ENCODE results near the gene BIRC7. TPM values are rescaled to one million over a fixed set of nuclear protein-coding genes. Genes with fewer than 3 reads are reported as not detected.
"Not testable (repeated sequence)": the region's sequence is repeated elsewhere in the genome, so short reads cannot be mapped to it uniquely, and the experiment has no call there.

BIRC7 gene
- total RNA-seq, 1 donor from 2014 or later, result not detected

GRCh38 chr20:63206878-63207277 lies 28.8 kb upstream of the BIRC7 start:
- no peak for DNase-seq (ENCODE audit: low spot score)
- ATAC-seq, result no peak

GRCh38 chr20:63208346-63208909 lies 27.3 kb upstream of the BIRC7 start:
- no peak for ATAC-seq
- DNase-seq (ENCODE audit: low spot score), result no peak

DNA sequence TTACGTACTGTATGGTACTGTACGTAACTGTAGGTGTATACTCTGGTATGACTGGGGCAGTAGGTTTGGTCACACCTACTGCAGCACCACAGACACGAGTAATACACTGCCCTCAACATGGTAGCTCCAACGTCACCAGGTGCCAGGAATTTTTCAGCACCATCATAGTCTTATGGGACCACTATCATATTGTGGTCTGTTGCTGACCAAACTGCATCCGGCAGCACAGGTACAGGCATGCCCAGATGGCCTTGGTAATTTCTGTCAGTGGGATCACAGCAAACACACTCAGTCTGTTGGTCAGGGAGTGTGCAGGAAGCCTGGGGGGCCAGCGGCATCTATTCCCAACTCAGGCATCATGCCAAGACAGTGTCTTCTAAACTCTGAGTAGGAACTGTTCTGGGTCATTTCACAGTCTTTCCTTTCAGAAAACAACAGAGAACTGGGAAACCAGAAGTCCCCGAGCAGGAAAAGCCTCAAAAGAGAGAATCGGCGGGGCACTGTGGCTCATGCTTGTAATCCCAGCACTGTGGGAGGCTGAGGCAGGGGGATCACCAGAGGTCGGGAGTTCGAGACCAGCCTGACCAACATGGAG lies 25.6 kb upstream of the BIRC7 start:
- no peak for DNase-seq (ENCODE audit: low spot score)
- ATAC-seq, result no peak

GRCh38 chr20:63212393-63212730 lies 23.3 kb upstream of the BIRC7 start:
- ATAC-seq (no peak), DNase-seq (ENCODE audit: low spot score) (no peak)

- ATAC-seq, result no peak
- DNase-seq (ENCODE audit: low spot score), result no peak
Measured at GRCh38 chr20:63212792-63213191, 22.9 kb upstream of the BIRC7 start.

DNA sequence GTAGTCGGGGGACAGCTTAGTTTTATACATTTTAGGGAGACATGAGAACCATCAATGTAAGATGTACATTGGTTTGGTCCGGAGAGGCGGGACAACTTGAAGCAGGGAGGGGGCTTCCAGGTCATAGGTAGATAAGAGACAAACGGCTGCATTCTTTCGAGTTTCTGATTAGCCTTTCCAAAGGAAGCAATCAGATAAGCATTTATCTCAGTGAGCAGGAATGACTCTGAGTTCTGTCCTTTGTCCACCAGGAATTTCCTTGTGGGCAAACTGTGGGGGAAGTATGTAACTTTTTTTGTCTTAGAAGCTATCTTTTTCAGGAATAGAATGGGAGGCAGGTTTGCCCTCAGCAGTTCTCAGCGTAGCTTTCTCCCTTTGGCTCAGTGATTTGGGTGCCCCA lies 21.2 kb upstream of the BIRC7 start:
- DNase-seq (ENCODE audit: low spot score), result no peak
- no peak for ATAC-seq

GRCh38 chr20:63215101-63216040 lies 20.3 kb upstream of the BIRC7 start:
- DNase-seq (ENCODE audit: low spot score) (no peak), ATAC-seq (peak; percentile 15)

DNA sequence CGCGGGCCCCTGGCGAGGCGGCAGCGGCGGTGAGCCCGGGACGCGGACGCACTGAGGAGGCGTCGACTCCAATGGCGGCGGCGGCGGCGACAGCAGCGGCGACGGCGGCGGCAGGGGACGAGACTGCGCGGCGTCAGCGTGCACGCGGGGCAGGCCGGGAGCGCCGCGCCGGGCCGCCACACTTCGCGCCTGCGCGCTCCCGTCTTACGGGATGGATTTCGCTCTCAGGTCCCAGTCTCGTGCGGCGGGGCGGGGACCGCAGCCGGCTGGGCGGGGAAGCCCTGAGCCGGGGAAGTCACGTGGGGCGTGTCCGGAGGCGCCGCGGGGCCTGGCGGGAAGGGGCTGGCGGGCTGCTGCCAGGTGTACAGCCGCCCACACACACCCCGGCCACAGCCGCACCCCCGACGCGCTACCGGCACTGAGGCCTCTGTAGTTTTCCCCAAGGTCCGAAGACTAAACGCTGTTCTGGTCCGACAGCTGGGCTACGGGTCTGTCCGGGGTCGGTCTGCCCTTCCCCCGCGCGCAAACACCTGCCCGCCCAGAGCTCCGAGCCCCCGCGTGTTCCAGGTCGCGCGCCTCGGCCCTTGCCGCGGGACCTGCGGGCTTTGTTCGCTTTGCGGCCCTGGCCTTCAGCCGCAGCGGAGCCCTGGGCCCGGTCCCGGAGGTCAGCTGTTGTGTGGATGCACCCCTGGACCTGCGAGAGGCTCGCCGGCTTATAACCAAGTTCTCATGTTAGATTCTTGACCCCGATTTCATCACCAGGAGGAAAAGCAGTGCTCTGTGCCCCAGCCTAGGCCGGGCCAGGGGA lies 19.5 kb upstream of the BIRC7 start, which contains the start of gene YTHDF1:
Gene YTHDF1, minus strand, starts transcription at position 91 of the 808 bp plus-strand sequence. CDS start 239 bp downstream, outside the sequence.
- ATAC-seq, result peak; percentile 96
- peak; percentile 98 for DNase-seq (ENCODE audit: low spot score)

GRCh38 chr20:63216849-63217471 lies 18.7 kb upstream of the BIRC7 start:
- DNase-seq (ENCODE audit: low spot score), result no peak
- no peak for ATAC-seq

DNA sequence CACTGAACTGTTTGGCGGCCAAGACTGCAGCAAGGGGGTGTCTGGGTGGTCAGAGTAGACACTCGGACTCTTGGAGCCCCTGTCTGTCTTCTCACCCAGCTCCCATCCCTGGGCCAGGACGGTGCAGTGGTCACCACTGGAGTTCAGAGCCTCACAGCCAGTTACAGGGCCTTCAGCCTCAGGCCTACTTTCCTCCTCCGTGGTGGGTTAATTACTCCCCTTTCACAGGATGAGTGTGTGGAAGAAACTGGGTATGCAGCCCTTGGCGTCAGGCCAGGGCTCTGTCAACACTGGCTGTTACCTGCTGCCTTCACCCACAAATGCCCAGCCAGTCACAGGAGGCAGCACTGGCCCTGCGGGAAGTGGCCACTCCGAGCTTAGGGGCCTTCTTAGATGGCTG lies 18.0 kb upstream of the BIRC7 start:
- ATAC-seq, result no peak
- DNase-seq (ENCODE audit: low spot score), result no peak

DNA sequence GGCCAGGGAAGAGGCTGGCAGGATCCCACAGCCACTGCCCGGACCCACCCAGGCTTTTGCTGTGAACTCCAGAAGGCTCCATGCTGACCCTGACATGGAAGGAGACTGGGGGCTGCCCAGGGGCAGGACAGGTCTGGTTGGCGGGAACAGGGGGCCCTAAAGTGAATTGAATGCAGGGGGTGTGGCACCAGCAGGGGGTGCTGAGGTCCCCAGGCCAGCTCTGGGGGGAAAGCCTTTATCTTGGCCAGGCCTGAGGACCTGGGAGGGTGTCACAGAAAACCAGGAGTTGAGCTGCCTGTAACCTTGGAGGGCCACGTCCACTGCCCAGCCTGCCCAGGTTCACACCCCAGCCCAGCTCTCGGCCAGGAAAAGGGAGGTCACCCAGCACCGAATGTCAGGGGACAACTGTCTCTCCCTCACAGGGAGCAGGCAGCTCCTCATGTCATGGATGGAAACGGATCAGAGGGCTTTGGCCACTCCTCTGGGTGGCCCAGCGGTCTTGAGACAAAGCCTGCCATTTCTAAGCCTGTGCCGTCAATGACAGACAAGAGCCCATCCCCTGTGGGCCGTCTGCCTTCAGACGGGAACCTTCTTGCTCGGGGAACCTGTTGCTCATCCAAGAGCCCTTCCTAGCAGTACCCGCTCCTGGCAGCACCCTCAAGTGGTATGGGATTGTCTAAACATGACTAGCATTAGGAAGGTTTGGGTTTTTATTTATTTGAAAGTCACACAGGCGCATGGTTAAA lies 16.8 kb upstream of the BIRC7 start:
- DNase-seq (ENCODE audit: low spot score) (no peak), ATAC-seq (no peak)

- no peak for ATAC-seq
- DNase-seq (ENCODE audit: low spot score), result no peak
Measured at GRCh38 chr20:63219447-63219821, 16.3 kb upstream of the BIRC7 start.

GRCh38 chr20:63219866-63220521 lies 15.7 kb upstream of the BIRC7 start:
- ATAC-seq (no peak), DNase-seq (ENCODE audit: low spot score) (no peak)

GRCh38 chr20:63220696-63221399 lies 14.9 kb upstream of the BIRC7 start:
- no peak for ATAC-seq

GRCh38 chr20:63221400-63222053 lies 14.2 kb upstream of the BIRC7 start:
- not testable (repeated sequence) for ATAC-seq; DNase-seq (ENCODE audit: low spot score)

More at GRCh38 chr20:63220696-63221399, 14.9 kb upstream of the BIRC7 start:
- no peak for DNase-seq (ENCODE audit: low spot score)

DNA sequence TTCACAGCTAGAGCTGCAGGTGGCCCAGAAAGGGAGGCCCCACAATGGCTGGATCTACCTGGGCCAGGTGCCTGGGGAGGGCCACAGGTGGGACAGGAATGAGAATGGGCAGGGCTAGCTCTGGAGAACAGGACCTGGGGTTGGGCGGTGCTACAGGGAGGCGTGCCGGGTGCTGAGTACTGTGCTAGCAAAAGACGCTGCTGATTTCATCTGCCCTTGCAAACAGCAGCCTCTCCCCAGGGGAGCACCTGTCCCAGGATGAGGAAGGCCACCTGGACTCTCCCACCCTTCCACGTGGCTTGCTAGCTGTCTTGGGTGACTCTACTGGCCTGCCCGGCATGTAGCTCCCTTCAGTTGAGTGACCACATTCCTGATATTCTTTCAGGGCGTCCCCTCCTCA lies 13.2 kb upstream of the BIRC7 start:
- ATAC-seq, result no peak
- no peak for DNase-seq (ENCODE audit: low spot score)

GRCh38 chr20:63223121-63223825 lies 12.4 kb upstream of the BIRC7 start:
- ATAC-seq, result peak; percentile 75
- DNase-seq (ENCODE audit: low spot score), result no peak

GRCh38 chr20:63223826-63224207 lies 11.9 kb upstream of the BIRC7 start:
- ATAC-seq (no peak), DNase-seq (ENCODE audit: low spot score) (no peak)
